Upper lobe of right lung (tissue), 1 donor: ENCODE results near the gene DLG5. TPM values are rescaled to one million over a fixed set of nuclear protein-coding genes. Genes with fewer than 3 reads are reported as not detected.

ENCODE experiments used
- ATAC-seq: fragments of 200-7000 bp; cut with Tn5 transposase; one replicate; pipeline ENCODE4 v1.9.1; 2020; ENCODE audit warnings: mild to moderate bottlenecking, moderate library complexity
- DNase-seq: peaks from one replicate; pipeline ENCODE4 v3.0.0-alpha.2; 2020
- H3K27ac ChIP-seq: fragments of 200-600 bp; one replicate; pipeline ENCODE4 v1.8.0; 2022
- H3K27me3 ChIP-seq: fragments of 200-600 bp; one replicate; pipeline ENCODE4 v1.8.0; 2022; ENCODE audit warnings: mild to moderate bottlenecking
- H3K36me3 ChIP-seq: fragments of 200-600 bp; one replicate; pipeline ENCODE4 v1.8.0; 2022
- H3K4me1 ChIP-seq: fragments of 200-600 bp; one replicate; pipeline ENCODE4 v1.8.0; 2022
- H3K4me3 ChIP-seq: fragments of 200-600 bp; one replicate; pipeline ENCODE4 v1.8.0; 2022; ENCODE audit warnings: mild to moderate bottlenecking
- H3K9me3 ChIP-seq: fragments of 200-600 bp; one replicate; pipeline ENCODE4 v1.8.0; 2022
- intact Hi-C: fragments of 100-400 bp; cut with DNase I; formaldehyde crosslinking; loops from one replicate; pipeline ENCODE4 v1.11.0; 2022
- total RNA-seq: library from RNA; stranded (reverse); fragmentation: NEBNext Ultra II Directional; extraction: Animal tissue kit (Norgen Biotek cat#: 25700); gene quantifications from one replicate; pipeline ENCODE4 v1.2.1, GENCODE V29; 2021
- TF ChIP-seq, protein P1 (sequence below): fragments of 200-600 bp; IDR thresholded peaks from one replicate; pipeline ENCODE4 v1.8.0; 2022; ENCODE audit warnings: antibody characterized with exemption
- donor health status: DM: no; HTN: yes; CAD: no; lungs with severe emphysema.

Gene DLG5
- total RNA-seq, 1 donor from 2014 or later: 19.3 TPM

GRCh38 chr10:77905781-77906180, 20.8 kb downstream of the DLG5 start:
- Histone ChIP-seq H3K4me3 (no peak overlapping the region), H3K27ac (no peak overlapping the region), H3K36me3 (no peaks in the 10 kb centered on the region), H3K4me1 (peaks cover 8% of the 10 kb centered on the region), H3K27me3 (no peaks in the 10 kb centered on the region), H3K9me3 (no peaks in the 10 kb centered on the region)
- intact Hi-C loops: no loop called here
- DNase-seq: no peak
- no peak for ATAC-seq
- TF ChIP-seq, protein P1, sequence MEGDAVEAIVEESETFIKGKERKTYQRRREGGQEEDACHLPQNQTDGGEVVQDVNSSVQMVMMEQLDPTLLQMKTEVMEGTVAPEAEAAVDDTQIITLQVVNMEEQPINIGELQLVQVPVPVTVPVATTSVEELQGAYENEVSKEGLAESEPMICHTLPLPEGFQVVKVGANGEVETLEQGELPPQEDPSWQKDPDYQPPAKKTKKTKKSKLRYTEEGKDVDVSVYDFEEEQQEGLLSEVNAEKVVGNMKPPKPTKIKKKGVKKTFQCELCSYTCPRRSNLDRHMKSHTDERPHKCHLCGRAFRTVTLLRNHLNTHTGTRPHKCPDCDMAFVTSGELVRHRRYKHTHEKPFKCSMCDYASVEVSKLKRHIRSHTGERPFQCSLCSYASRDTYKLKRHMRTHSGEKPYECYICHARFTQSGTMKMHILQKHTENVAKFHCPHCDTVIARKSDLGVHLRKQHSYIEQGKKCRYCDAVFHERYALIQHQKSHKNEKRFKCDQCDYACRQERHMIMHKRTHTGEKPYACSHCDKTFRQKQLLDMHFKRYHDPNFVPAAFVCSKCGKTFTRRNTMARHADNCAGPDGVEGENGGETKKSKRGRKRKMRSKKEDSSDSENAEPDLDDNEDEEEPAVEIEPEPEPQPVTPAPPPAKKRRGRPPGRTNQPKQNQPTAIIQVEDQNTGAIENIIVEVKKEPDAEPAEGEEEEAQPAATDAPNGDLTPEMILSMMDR: no peak

DNA sequence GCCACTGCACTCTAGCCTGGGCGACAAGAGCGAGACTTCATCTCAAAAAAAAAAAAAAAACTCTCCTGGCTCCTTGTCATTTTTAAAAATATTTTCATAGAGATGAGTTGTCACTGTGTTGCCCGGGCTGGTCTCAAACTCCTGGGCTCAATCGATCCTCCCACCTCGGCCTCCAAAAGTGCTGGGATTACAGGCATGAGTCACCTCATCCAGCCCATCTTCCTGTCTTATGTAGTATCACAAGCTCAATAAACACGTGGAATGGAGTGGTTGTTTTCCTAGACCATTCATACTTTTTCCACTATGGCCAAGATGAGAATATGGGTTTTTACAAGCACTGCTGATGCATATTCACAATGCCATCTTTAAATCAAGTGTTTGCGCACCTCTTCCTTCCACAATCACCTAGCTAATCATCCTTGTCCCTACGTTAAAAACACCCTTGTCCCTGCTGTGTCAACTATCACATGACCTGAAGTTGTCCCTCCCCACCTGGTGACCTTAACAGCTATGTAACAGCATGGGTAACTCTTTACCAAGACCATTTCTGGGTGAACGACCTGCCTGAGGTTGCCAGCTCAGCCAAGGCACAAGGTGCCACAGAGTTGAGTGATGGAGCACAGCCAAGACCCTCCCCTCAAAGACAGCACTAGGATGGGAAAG, 21.3 kb downstream of the DLG5 start:
- no peak for ATAC-seq
- H3K4me1 ChIP-seq: peaks cover 8% of the 10 kb centered on the region
- no peak for DNase-seq
- H3K27me3 ChIP-seq: no peaks in the 10 kb centered on the region
- H3K4me3 ChIP-seq: no peak overlapping the region
- H3K27ac ChIP-seq: no peak overlapping the region
- intact Hi-C loops: no loop called here
- H3K36me3 ChIP-seq: no peaks in the 10 kb centered on the region
- H3K9me3 ChIP-seq: no peaks in the 10 kb centered on the region
- TF ChIP-seq, protein P1: no peak

- Histone ChIP-seq H3K9me3 (no peaks in the 10 kb centered on the region), H3K27me3 (no peaks in the 10 kb centered on the region), H3K27ac (no peak overlapping the region), H3K4me3 (no peak overlapping the region), H3K4me1 (peaks cover 6% of the 10 kb centered on the region), H3K36me3 (no peaks in the 10 kb centered on the region)
- TF ChIP-seq, protein P1: no peak
- intact Hi-C loops: no loop called here
- DNase-seq (no peak), ATAC-seq (no peak)
Measured at GRCh38 chr10:77904100-77904840, 22.3 kb downstream of the DLG5 start.

DNA sequence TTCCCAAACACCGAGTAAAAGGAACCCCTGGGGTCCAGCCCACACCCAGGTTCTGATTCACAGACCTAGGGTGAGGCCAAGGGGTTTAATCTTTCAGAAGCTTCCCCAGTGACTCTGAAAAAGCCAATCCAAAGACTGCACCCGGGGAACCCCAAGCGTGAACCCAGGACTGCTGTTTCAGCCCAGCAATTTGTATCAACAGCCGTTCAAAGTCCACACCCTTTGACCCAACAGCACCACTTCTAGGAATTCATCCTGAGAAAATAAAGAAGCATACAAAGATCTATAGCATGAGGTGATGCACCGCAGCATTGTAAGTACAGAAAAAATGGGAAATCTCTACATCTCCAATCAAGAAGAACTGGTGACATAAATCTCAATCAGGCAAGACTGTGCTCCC, 24.4 kb downstream of the DLG5 start:
- Histone ChIP-seq H3K27me3 (no peaks in the 10 kb centered on the region), H3K27ac (no peak overlapping the region), H3K9me3 (no peaks in the 10 kb centered on the region), H3K4me3 (no peak overlapping the region), H3K4me1 (peaks cover 17% of the 10 kb centered on the region), H3K36me3 (no peaks in the 10 kb centered on the region)
- DNase-seq (no peak), ATAC-seq (no peak)
- TF ChIP-seq, protein P1: no peak
- intact Hi-C loops: no loop called here

DNA sequence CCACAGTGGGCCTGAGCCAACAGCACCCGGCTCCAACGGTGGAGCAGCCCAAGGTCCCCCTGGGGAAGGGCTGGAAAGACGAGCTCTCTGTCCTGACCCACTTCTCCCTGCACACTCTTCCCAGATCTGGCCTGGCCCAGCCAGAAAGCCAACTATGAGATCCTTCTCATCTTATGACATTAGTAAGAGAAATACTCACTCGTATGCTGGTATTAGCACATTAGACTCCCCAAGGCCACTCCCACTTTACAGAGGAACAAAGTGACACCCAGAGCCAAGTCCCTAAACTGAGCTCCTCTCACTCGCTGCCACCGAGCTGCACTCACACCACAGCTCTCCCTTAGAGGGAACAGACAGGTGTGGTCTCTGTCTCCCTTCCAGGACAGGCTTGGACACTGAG, 24.8 kb downstream of the DLG5 start:
- no peaks in the 10 kb centered on the region for H3K27me3 ChIP-seq
- ATAC-seq: no peak
- TF ChIP-seq, protein P1: no peak
- peaks cover 17% of the 10 kb centered on the region for H3K4me1 ChIP-seq
- no peaks in the 10 kb centered on the region for H3K9me3 ChIP-seq
- intact Hi-C loops: no loop called here
- H3K36me3 ChIP-seq: no peaks in the 10 kb centered on the region
- no peak for DNase-seq
- H3K27ac ChIP-seq: no peak overlapping the region
- H3K4me3 ChIP-seq: no peak overlapping the region
